HG03045 (cell line): ENCODE measurements around the gene PLEKHH3.

Experiments
- ATAC-seq: cut with Tn5 transposase; IDR thresholded peaks from one replicate; pipeline ENCODE4 v1.9.1; 2021; ENCODE audit warnings: mild to moderate bottlenecking, moderate library complexity; ENCODE audit not compliant: unreplicated experiment

PLEKHH3 gene

GRCh38 chr17:42686520-42687128 lies 9.8 kb upstream of the PLEKHH3 start:
- no peak for ATAC-seq

- no peak for ATAC-seq
These were observed 9.0 kb upstream of the PLEKHH3 start for GRCh38 chr17:42685831-42686230.

GRCh38 chr17:42684929-42685556 lies 8.2 kb upstream of the PLEKHH3 start:
- ATAC-seq, result no peak

GRCh38 chr17:42683407-42684034 lies 6.7 kb upstream of the PLEKHH3 start:
- ATAC-seq, result no peak

- no peak for ATAC-seq
These were observed 6.1 kb upstream of the PLEKHH3 start for GRCh38 chr17:42682722-42683403.

- ATAC-seq, result no peak
These were observed 5.4 kb upstream of the PLEKHH3 start, which contains the start of gene CNTNAP1 for GRCh38 chr17:42681976-42682721. Gene CNTNAP1, plus strand, starts transcription at chr17:42682531. Its CDS starts 299 bp downstream, at chr17:42682830.

- ATAC-seq, result no peak
These were observed 3.6 kb upstream of the PLEKHH3 start for GRCh38 chr17:42680331-42680808.

GRCh38 chr17:42679492-42680330 lies 2.9 kb upstream of the PLEKHH3 start:
- no peak for ATAC-seq

GRCh38 chr17:42678951-42679491 lies 2.2 kb upstream of the PLEKHH3 start:
- ATAC-seq, result no peak

GRCh38 chr17:42677921-42678781 lies 1.4 kb upstream of the PLEKHH3 start:
- ATAC-seq, result no peak

GRCh38 chr17:42677012-42677857 lies 441 bp upstream of the PLEKHH3 start:
- peak; percentile 61 for ATAC-seq

- no peak for ATAC-seq
These were observed 800 bp downstream of the PLEKHH3 start for GRCh38 chr17:42675965-42676423.

- ATAC-seq, result no peak
These were observed 1.3 kb downstream of the PLEKHH3 start for GRCh38 chr17:42675348-42675964.

- ATAC-seq, result no peak
These were observed 1.9 kb downstream of the PLEKHH3 start for GRCh38 chr17:42674755-42675347.

- ATAC-seq, result no peak
These were observed 2.7 kb downstream of the PLEKHH3 start for GRCh38 chr17:42673885-42674754.
